HEK293 (cell line): ENCODE results near the gene UGT2B7.

ENCODE experiments used
- CTCF ChIA-PET: fragments of 350-600 bp; formaldehyde crosslinking; extraction: SDS; loops from one replicate; lab custom pipeline; 2021; ENCODE audit warnings: antibody characterized with exemption; lab: Yijun Ruan, JAX
- POLR2A ChIA-PET: fragments of 300-600 bp; formaldehyde crosslinking; extraction: SDS; loops from one replicate; lab custom pipeline; 2020; ENCODE audit warnings: antibody characterized with exemption, inconsistent platforms; lab: Yijun Ruan, JAX
- H3K27ac ChIP-seq: fragments of 200-500 bp; sonication (Bioruptor generic); 2 replicates; pipeline ENCODE4 v1.5.1; 2014; ENCODE audit warnings: low read depth, low read length, control low read depth, inconsistent platforms; ENCODE audit errors: extremely low read depth
- H3K36me3 ChIP-seq, 2 experiments: fragments of 200-500 bp in 1 of 2; sonication (Bioruptor generic) in 1 of 2; 1 replicate in 1 of 2; 2 replicates in 1 of 2; pipeline ENCODE4 v1.5.1; 2014 to 2017; ENCODE audit warnings: inconsistent platforms in 2 of 2, low read length in 2 of 2; ENCODE audit not compliant: control insufficient read depth in 2 of 2, insufficient read depth in 1 of 2
- H3K4me1 ChIP-seq: fragments of 200-500 bp; sonication (Bioruptor generic); 2 replicates; pipeline ENCODE4 v1.5.1; 2014; ENCODE audit warnings: mild to moderate bottlenecking, low read length, inconsistent platforms; ENCODE audit not compliant: control insufficient read depth, insufficient read depth
- H3K4me3 ChIP-seq: 2 replicates; pipeline ENCODE4 v1.5.1; 2011; ENCODE audit warnings: low read depth, mild to moderate bottlenecking, control low read depth, low read length, moderate library complexity
- H3K9me3 ChIP-seq: fragments of 200-500 bp; sonication (Bioruptor generic); 2 replicates; pipeline ENCODE4 v1.5.1; 2014; ENCODE audit warnings: low read depth, low read length, inconsistent platforms; ENCODE audit not compliant: control insufficient read depth, insufficient read depth
- GLIS1 ChIP-seq: fragments of 450-650 bp; formaldehyde crosslinking; IDR thresholded peaks from 2 replicates; pipeline ENCODE4 v1.5.1; 2016; ENCODE audit warnings: missing biosample characterization, missing genetic modification characterization
- HOXD13 ChIP-seq: sonication (generic); formaldehyde crosslinking; IDR thresholded peaks from 2 replicates; pipeline ENCODE4 v1.8.0; 2022; ENCODE audit warnings: missing genetic modification reagents, borderline replicate concordance
- INSM2 ChIP-seq: fragments of 450-650 bp; formaldehyde crosslinking; IDR thresholded peaks from 2 replicates; pipeline ENCODE4 v1.5.1; 2016; ENCODE audit warnings: missing biosample characterization, missing genetic modification characterization
- KLF1 ChIP-seq: fragments of 450-650 bp; formaldehyde crosslinking; IDR thresholded peaks from 2 replicates; pipeline ENCODE4 v1.5.1; 2016; ENCODE audit warnings: missing biosample characterization, missing genetic modification characterization
- KLF16 ChIP-seq: fragments of 450-650 bp; formaldehyde crosslinking; IDR thresholded peaks from 2 replicates; pipeline ENCODE4 v1.5.1; 2017; ENCODE audit warnings: missing biosample characterization, missing genetic modification characterization
- MZF1 ChIP-seq: fragments of 450-650 bp; formaldehyde crosslinking; IDR thresholded peaks from 2 replicates; pipeline ENCODE4 v1.5.1; 2017; ENCODE audit warnings: missing biosample characterization, missing genetic modification characterization, borderline replicate concordance
- REPIN1 ChIP-seq: fragments of 450-650 bp; formaldehyde crosslinking; IDR thresholded peaks from 2 replicates; pipeline ENCODE4 v1.5.1; 2017; ENCODE audit warnings: missing biosample characterization, missing genetic modification characterization, low read depth
- SP3 ChIP-seq: fragments of 450-650 bp; formaldehyde crosslinking; IDR thresholded peaks from 2 replicates; pipeline ENCODE4 v1.5.1; 2016; ENCODE audit warnings: missing biosample characterization, missing genetic modification characterization
- ZBTB21 ChIP-seq: fragments of 450-650 bp; formaldehyde crosslinking; IDR thresholded peaks from 2 replicates; pipeline ENCODE4 v1.5.1; 2017; ENCODE audit warnings: missing biosample characterization, missing genetic modification characterization
- ZBTB26 ChIP-seq: fragments of 450-650 bp; formaldehyde crosslinking; optimal IDR thresholded peaks from 2 replicates; pipeline ENCODE3; 2016; ENCODE audit warnings: missing biosample characterization, mild to moderate bottlenecking, missing genetic modification characterization
- ZIC2 ChIP-seq: fragments of 450-650 bp; formaldehyde crosslinking; IDR thresholded peaks from 2 replicates; pipeline ENCODE4 v1.5.1; 2016; ENCODE audit warnings: missing biosample characterization, missing genetic modification characterization
- ZNF132 ChIP-seq: fragments of 450-650 bp; formaldehyde crosslinking; IDR thresholded peaks from 2 replicates; pipeline ENCODE4 v1.5.1; 2017; ENCODE audit warnings: missing biosample characterization, missing genetic modification characterization, borderline replicate concordance
- ZNF335 ChIP-seq: fragments of 450-650 bp; formaldehyde crosslinking; conservative IDR thresholded peaks from 2 replicates; pipeline ENCODE4 v1.5.1; 2016; ENCODE audit warnings: missing biosample characterization, missing genetic modification characterization
- ZNF366 ChIP-seq: fragments of 450-650 bp; formaldehyde crosslinking; conservative IDR thresholded peaks from 2 replicates; pipeline ENCODE4 v1.5.1; 2016; ENCODE audit warnings: missing biosample characterization, missing genetic modification characterization
- ZNF426 ChIP-seq: fragments of 450-650 bp; formaldehyde crosslinking; IDR thresholded peaks from 2 replicates; pipeline ENCODE4 v1.5.1; 2017; ENCODE audit warnings: missing biosample characterization, missing genetic modification characterization, mild to moderate bottlenecking, inconsistent platforms, moderate library complexity
- ZNF433 ChIP-seq: fragments of 450-650 bp; formaldehyde crosslinking; IDR thresholded peaks from 2 replicates; pipeline ENCODE4 v1.5.1; 2016; ENCODE audit warnings: missing biosample characterization, missing genetic modification characterization, low read depth
- ZNF514 ChIP-seq: fragments of 450-650 bp; formaldehyde crosslinking; IDR thresholded peaks from 2 replicates; pipeline ENCODE4 v1.5.1; 2016; ENCODE audit warnings: missing biosample characterization, missing genetic modification characterization
- ZNF558 ChIP-seq: fragments of 450-650 bp; formaldehyde crosslinking; IDR thresholded peaks from 2 replicates; pipeline ENCODE4 v1.5.1; 2016; ENCODE audit warnings: missing biosample characterization, missing genetic modification characterization
- ZNF561 ChIP-seq: fragments of 450-650 bp; IDR thresholded peaks from 2 replicates; pipeline ENCODE4 v1.5.1; 2018; ENCODE audit warnings: missing biosample characterization, missing genetic modification characterization, borderline replicate concordance
- ZNF664 ChIP-seq: fragments of 450-650 bp; formaldehyde crosslinking; IDR thresholded peaks from 2 replicates; pipeline ENCODE4 v1.5.1; 2016; ENCODE audit warnings: missing biosample characterization, missing genetic modification characterization
- ZNF747 ChIP-seq: fragments of 450-650 bp; formaldehyde crosslinking; IDR thresholded peaks from 2 replicates; pipeline ENCODE4 v1.5.1; 2016; ENCODE audit warnings: missing biosample characterization, missing genetic modification characterization
- ZNF76 ChIP-seq: fragments of 450-650 bp; formaldehyde crosslinking; IDR thresholded peaks from 2 replicates; pipeline ENCODE4; 2016; ENCODE audit warnings: low read depth, missing biosample characterization, missing genetic modification characterization, borderline replicate concordance
- ZNF837 ChIP-seq: fragments of 450-650 bp; formaldehyde crosslinking; IDR thresholded peaks from 2 replicates; pipeline ENCODE4 v1.5.1; 2016; ENCODE audit warnings: missing biosample characterization, missing genetic modification characterization
- ZSCAN4 ChIP-seq: fragments of 450-650 bp; formaldehyde crosslinking; IDR thresholded peaks from 2 replicates; pipeline ENCODE4 v1.5.1; 2017; ENCODE audit warnings: missing biosample characterization, missing genetic modification characterization
- ZXDB ChIP-seq: fragments of 450-650 bp; formaldehyde crosslinking; IDR thresholded peaks from 2 replicates; pipeline ENCODE4 v1.5.1; 2016; ENCODE audit warnings: missing biosample characterization, missing genetic modification characterization
- TF ChIP-seq, protein P1 (sequence below): fragments of 450-650 bp; formaldehyde crosslinking; IDR thresholded peaks from 2 replicates; pipeline ENCODE4 v1.5.1; 2016; ENCODE audit warnings: missing biosample characterization, missing genetic modification characterization
- TF ChIP-seq, protein P2 (sequence below): fragments of 450-650 bp; formaldehyde crosslinking; IDR thresholded peaks from 2 replicates; pipeline ENCODE4 v1.5.0; 2017; ENCODE audit warnings: missing biosample characterization, missing genetic modification characterization, borderline replicate concordance
- TF ChIP-seq, protein P3 (sequence below): fragments of 450-650 bp; formaldehyde crosslinking; IDR thresholded peaks from 2 replicates; pipeline ENCODE4 v1.5.1; 2016; ENCODE audit warnings: missing biosample characterization, missing genetic modification characterization, low read depth

The UGT2B7 gene

DNA sequence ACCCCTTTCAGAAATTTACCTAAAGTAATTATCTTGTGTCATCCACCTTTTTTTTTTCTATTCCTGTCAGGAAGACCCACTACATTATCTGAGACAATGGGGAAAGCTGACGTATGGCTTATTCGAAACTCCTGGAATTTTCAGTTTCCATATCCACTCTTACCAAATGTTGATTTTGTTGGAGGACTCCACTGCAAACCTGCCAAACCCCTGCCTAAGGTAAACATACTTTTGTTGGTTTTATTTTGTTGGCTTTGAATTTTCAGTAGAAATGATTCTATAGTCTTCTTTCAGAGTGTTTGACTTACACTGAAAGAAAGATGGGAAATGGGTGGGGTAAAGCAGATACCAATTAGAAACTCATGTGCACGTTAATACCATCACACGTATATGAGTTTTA lies 2.2 kb downstream of the UGT2B7 start:
- H3K27ac ChIP-seq, result no peak overlapping the region
- H3K9me3 ChIP-seq, result no peaks in the 10 kb centered on the region
- TF ChIP-seq MZF1 (tag by site-specific recombination), result no peak
- no peak for TF ChIP-seq REPIN1 (tag by site-specific recombination)
- TF ChIP-seq ZIC2 (tag by site-specific recombination), result no peak
- no peak for TF ChIP-seq ZNF366 (tag by site-specific recombination)
- no peak for TF ChIP-seq ZNF132
- no peak for TF ChIP-seq INSM2 (tag by site-specific recombination)
- TF ChIP-seq ZXDB (tag by site-specific recombination), result no peak
- TF ChIP-seq, protein P1, sequence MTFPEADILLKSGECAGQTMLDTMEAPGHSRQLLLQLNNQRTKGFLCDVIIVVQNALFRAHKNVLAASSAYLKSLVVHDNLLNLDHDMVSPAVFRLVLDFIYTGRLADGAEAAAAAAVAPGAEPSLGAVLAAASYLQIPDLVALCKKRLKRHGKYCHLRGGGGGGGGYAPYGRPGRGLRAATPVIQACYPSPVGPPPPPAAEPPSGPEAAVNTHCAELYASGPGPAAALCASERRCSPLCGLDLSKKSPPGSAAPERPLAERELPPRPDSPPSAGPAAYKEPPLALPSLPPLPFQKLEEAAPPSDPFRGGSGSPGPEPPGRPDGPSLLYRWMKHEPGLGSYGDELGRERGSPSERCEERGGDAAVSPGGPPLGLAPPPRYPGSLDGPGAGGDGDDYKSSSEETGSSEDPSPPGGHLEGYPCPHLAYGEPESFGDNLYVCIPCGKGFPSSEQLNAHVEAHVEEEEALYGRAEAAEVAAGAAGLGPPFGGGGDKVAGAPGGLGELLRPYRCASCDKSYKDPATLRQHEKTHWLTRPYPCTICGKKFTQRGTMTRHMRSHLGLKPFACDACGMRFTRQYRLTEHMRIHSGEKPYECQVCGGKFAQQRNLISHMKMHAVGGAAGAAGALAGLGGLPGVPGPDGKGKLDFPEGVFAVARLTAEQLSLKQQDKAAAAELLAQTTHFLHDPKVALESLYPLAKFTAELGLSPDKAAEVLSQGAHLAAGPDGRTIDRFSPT (tag by site-specific recombination), result no peak
- no peak for TF ChIP-seq ZNF747 (tag by site-specific recombination)
- no peak for TF ChIP-seq KLF16 (tag by site-specific recombination)
- no peak for TF ChIP-seq ZNF76 (tag by site-specific recombination)
- TF ChIP-seq ZNF837 (tag by site-specific recombination), result no peak
- TF ChIP-seq ZBTB26, result no peak
- TF ChIP-seq, protein P2, sequence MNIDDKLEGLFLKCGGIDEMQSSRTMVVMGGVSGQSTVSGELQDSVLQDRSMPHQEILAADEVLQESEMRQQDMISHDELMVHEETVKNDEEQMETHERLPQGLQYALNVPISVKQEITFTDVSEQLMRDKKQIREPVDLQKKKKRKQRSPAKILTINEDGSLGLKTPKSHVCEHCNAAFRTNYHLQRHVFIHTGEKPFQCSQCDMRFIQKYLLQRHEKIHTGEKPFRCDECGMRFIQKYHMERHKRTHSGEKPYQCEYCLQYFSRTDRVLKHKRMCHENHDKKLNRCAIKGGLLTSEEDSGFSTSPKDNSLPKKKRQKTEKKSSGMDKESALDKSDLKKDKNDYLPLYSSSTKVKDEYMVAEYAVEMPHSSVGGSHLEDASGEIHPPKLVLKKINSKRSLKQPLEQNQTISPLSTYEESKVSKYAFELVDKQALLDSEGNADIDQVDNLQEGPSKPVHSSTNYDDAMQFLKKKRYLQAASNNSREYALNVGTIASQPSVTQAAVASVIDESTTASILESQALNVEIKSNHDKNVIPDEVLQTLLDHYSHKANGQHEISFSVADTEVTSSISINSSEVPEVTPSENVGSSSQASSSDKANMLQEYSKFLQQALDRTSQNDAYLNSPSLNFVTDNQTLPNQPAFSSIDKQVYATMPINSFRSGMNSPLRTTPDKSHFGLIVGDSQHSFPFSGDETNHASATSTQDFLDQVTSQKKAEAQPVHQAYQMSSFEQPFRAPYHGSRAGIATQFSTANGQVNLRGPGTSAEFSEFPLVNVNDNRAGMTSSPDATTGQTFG, result no peak
- TF ChIP-seq ZNF426 (tag by site-specific recombination), result no peak
- TF ChIP-seq GLIS1 (tag by site-specific recombination), result no peak
- no peak for TF ChIP-seq ZNF335 (tag by site-specific recombination)
- no peak for TF ChIP-seq ZNF664 (tag by site-specific recombination)
- no peaks in the 10 kb centered on the region for H3K4me1 ChIP-seq
- no peak overlapping the region for H3K4me3 ChIP-seq
- ChIA-PET CTCF (no interaction called here), POLR2A (no interaction called here)
- no peaks in the 10 kb centered on the region for H3K36me3 ChIP-seq

GRCh38 chr4:69099910-69100309 lies 3.6 kb downstream of the UGT2B7 start:
- Histone ChIP-seq H3K4me1 (no peaks in the 10 kb centered on the region), H3K9me3 (no peaks in the 10 kb centered on the region), H3K4me3 (no peak overlapping the region), H3K36me3 (no peaks in the 10 kb centered on the region), H3K27ac (no peak overlapping the region)
- CTCF ChIA-PET, result no interaction called here
- POLR2A ChIA-PET, result no interaction called here
- TF ChIP-seq KLF1, result no peak
- no peak for TF ChIP-seq ZNF514 (tag by site-specific recombination)
- TF ChIP-seq ZNF433 (tag by site-specific recombination), result no peak
- no peak for TF ChIP-seq ZSCAN4 (tag by site-specific recombination)
- TF ChIP-seq HOXD13 (CRISPR knock-in tag), result no peak
- no peak for TF ChIP-seq ZNF561 (tag by site-specific recombination)
- TF ChIP-seq ZNF558, result no peak
- TF ChIP-seq, protein P3, sequence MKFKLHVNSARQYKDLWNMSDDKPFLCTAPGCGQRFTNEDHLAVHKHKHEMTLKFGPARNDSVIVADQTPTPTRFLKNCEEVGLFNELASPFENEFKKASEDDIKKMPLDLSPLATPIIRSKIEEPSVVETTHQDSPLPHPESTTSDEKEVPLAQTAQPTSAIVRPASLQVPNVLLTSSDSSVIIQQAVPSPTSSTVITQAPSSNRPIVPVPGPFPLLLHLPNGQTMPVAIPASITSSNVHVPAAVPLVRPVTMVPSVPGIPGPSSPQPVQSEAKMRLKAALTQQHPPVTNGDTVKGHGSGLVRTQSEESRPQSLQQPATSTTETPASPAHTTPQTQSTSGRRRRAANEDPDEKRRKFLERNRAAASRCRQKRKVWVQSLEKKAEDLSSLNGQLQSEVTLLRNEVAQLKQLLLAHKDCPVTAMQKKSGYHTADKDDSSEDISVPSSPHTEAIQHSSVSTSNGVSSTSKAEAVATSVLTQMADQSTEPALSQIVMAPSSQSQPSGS (tag by site-specific recombination), result no peak
- no peak for TF ChIP-seq ZBTB21 (tag by site-specific recombination)
- no peak for TF ChIP-seq SP3 (tag by site-specific recombination)
